Panc1 (cell line): ENCODE data around the gene GGPS1. TPM values are rescaled to one million over a fixed set of nuclear protein-coding genes. Genes with fewer than 3 reads are reported as not detected.

Experiments used
- ATAC-seq: fragments of 200-7000 bp; cut with Tn5 transposase; 2 replicates; pipeline ENCODE4 v1.9.1; 2020; ENCODE audit warnings: mild to moderate bottlenecking, moderate library complexity
- BruUV-seq: library from RNA; stranded (reverse); fragments of 400-500 nt; replicated peaks from 2 replicates; lab custom pipeline; 2021; lab: Mats Ljungman, UMichigan
- CTCF ChIA-PET: fragments of 300-600 bp; sonication (Branson Sonifier 250); formaldehyde crosslinking; loops from one replicate; lab custom pipeline; 2022; ENCODE audit warnings: antibody characterized with exemption; lab: Charles Lee
- POLR2A ChIA-PET: fragments of 300-600 bp; sonication (Branson Sonifier 250); formaldehyde crosslinking; loops from one replicate; lab custom pipeline; 2022; ENCODE audit warnings: antibody characterized with exemption; lab: Charles Lee
- DNase-seq: peaks from one replicate; pipeline ENCODE4 v3.0.0-alpha.2; 2010; ENCODE audit warnings: low read depth, low spot score
- H3K27ac ChIP-seq: 2 replicates; pipeline ENCODE4 v1.5.1; 2011; ENCODE audit warnings: mild to moderate bottlenecking, low read length, inconsistent platforms
- H3K27me3 ChIP-seq: fragments of 200-500 bp; sonication (Bioruptor generic); 2 replicates; pipeline ENCODE4 v1.6.0; 2014; ENCODE audit warnings: low read length, inconsistent platforms; ENCODE audit not compliant: control insufficient read depth, insufficient read depth
- H3K36me3 ChIP-seq: fragments of 200-500 bp; sonication (Bioruptor generic); 2 replicates; pipeline ENCODE4 v1.5.1; 2014; ENCODE audit warnings: inconsistent platforms, mild to moderate bottlenecking, low read length, moderate library complexity; ENCODE audit not compliant: control insufficient read depth, insufficient read depth
- H3K4me1 ChIP-seq: 2 replicates; pipeline ENCODE4 v1.5.1; 2011; ENCODE audit warnings: inconsistent platforms, mild to moderate bottlenecking, low read length, moderate library complexity; ENCODE audit not compliant: control insufficient read depth, insufficient read depth
- H3K4me3 ChIP-seq, 2 experiments: 2 replicates each; pipeline ENCODE4 v1.5.1; 2011 to 2012; ENCODE audit warnings: low read depth in 2 of 2, low read length in 2 of 2, mild to moderate bottlenecking in 2 of 2, inconsistent platforms in 1 of 2, moderate library complexity in 1 of 2
- H3K9me3 ChIP-seq: fragments of 200-500 bp; sonication (Bioruptor generic); 2 replicates; pipeline ENCODE4 v1.5.1; 2014; ENCODE audit warnings: low read depth, mild to moderate bottlenecking, inconsistent platforms, low read length, moderate library complexity; ENCODE audit not compliant: control insufficient read depth, insufficient read depth
- POLR2AphosphoS5 ChIP-seq: IDR thresholded peaks from 2 replicates; pipeline ENCODE4 v1.6.1; 2012; ENCODE audit warnings: mild to moderate bottlenecking, low read depth, low read length, moderate library complexity
- SIN3A ChIP-seq: IDR thresholded peaks from 2 replicates; pipeline ENCODE4 v1.6.1; 2012; ENCODE audit warnings: low read depth, mild to moderate bottlenecking, low read length, moderate library complexity, borderline replicate concordance; ENCODE audit not compliant: insufficient read depth
- TCF7L2 ChIP-seq: IDR thresholded peaks from 2 replicates; pipeline ENCODE4 v1.6.1; 2011; ENCODE audit warnings: mild to moderate bottlenecking, low read depth, low read length, inconsistent platforms
- in situ Hi-C: cut with HindIII; loops from 2 replicates; pipeline ENCODE4 v1.10.0; 2016; ENCODE audit warnings: low sequenced_read_pairs, low pct_unique_long_range_greater_than_20kb
- intact Hi-C: fragments of 100-400 bp; cut with micrococcal nuclease; formaldehyde crosslinking; loops from one replicate; pipeline ENCODE4 v1.10.0; 2022; ENCODE audit not compliant: unreplicated experiment
- total RNA-seq: library from RNA; stranded (reverse); gene quantifications from one replicate; pipeline ENCODE4 v1.2.1, GENCODE V29; 2021; ENCODE audit not compliant: unreplicated experiment
- TF ChIP-seq, protein P1 (sequence below): fragments of 450-650 bp; IDR thresholded peaks from 2 replicates; pipeline ENCODE4 v1.5.1; 2017; ENCODE audit warnings: mild to moderate bottlenecking
- TF ChIP-seq, protein P2 (sequence below), 2 experiments: IDR thresholded peaks; 2 replicates each; pipeline ENCODE4 v1.6.1; 2011 to 2012; ENCODE audit warnings: low read depth in 2 of 2, control low read depth in 1 of 2, low read length in 1 of 2, mild to moderate bottlenecking in 1 of 2, moderate library complexity in 1 of 2; ENCODE audit not compliant: insufficient read depth in 1 of 2

The GGPS1 gene
- total RNA-seq, 1 experiment from 2014 or later = 60.6 TPM

DNA sequence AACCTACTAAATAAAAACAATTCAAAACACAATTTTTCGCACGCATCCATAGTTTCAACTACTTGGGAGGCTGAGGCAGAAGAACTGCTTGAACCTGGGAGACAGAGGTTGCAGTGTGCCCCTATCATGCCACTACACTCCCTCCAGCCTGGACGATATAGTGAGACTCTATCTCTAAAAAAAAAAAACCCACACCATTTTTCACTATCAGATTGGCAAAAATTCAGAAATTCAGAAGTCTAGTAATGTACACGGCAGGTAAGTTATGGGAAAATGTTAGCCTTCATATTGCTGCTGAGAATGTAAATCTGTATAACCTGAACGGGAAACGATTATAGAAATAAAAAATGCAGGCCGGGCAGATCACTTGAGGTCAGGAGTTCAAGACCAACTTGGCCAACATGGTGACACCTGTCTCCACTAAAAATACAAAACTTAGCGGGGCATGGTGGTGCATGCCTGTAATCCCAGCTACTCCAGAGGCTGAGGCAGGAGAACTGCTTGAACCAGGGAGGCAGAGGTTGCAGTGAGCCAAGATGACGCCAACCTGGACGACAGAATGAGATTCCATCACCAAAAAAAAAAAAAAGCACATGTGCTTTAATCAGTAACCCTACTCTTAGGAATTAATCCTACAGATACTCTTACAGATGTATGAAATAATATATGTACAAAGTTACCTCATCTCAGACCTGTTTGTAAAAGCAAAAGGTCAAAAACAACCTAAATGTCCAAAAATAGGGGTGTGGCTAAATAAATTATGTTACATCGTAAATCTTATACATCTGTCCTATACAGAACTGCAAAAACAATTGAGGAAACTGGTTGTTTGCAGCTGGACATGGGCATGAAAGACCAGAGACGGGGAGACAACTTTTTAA, 38.3 kb upstream of the GGPS1 start:
- Histone ChIP-seq H3K9me3 (no peaks in the 10 kb centered on the region), H3K4me3 (no peak overlapping the region), H3K27me3 (no peaks in the 10 kb centered on the region), H3K36me3 (no peaks in the 10 kb centered on the region), H3K4me1 (no peaks in the 10 kb centered on the region; the same call in 1 of the 2 replicates), H3K27ac (no peak overlapping the region)
- BruUV-seq = no TSS peak
- TF ChIP-seq, protein P1, sequence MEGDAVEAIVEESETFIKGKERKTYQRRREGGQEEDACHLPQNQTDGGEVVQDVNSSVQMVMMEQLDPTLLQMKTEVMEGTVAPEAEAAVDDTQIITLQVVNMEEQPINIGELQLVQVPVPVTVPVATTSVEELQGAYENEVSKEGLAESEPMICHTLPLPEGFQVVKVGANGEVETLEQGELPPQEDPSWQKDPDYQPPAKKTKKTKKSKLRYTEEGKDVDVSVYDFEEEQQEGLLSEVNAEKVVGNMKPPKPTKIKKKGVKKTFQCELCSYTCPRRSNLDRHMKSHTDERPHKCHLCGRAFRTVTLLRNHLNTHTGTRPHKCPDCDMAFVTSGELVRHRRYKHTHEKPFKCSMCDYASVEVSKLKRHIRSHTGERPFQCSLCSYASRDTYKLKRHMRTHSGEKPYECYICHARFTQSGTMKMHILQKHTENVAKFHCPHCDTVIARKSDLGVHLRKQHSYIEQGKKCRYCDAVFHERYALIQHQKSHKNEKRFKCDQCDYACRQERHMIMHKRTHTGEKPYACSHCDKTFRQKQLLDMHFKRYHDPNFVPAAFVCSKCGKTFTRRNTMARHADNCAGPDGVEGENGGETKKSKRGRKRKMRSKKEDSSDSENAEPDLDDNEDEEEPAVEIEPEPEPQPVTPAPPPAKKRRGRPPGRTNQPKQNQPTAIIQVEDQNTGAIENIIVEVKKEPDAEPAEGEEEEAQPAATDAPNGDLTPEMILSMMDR = no peak
- TF ChIP-seq TCF7L2 (no peak), POLR2AphosphoS5 (no peak), SIN3A (no peak)
- TF ChIP-seq, protein P2, sequence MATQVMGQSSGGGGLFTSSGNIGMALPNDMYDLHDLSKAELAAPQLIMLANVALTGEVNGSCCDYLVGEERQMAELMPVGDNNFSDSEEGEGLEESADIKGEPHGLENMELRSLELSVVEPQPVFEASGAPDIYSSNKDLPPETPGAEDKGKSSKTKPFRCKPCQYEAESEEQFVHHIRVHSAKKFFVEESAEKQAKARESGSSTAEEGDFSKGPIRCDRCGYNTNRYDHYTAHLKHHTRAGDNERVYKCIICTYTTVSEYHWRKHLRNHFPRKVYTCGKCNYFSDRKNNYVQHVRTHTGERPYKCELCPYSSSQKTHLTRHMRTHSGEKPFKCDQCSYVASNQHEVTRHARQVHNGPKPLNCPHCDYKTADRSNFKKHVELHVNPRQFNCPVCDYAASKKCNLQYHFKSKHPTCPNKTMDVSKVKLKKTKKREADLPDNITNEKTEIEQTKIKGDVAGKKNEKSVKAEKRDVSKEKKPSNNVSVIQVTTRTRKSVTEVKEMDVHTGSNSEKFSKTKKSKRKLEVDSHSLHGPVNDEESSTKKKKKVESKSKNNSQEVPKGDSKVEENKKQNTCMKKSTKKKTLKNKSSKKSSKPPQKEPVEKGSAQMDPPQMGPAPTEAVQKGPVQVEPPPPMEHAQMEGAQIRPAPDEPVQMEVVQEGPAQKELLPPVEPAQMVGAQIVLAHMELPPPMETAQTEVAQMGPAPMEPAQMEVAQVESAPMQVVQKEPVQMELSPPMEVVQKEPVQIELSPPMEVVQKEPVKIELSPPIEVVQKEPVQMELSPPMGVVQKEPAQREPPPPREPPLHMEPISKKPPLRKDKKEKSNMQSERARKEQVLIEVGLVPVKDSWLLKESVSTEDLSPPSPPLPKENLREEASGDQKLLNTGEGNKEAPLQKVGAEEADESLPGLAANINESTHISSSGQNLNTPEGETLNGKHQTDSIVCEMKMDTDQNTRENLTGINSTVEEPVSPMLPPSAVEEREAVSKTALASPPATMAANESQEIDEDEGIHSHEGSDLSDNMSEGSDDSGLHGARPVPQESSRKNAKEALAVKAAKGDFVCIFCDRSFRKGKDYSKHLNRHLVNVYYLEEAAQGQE (IDR thresholded peaks at IDR 0.05; ENCODE audit: insufficient read depth in 1 of 2, low read depth in 2 of 2, low read length in 1 of 2) = no peak
- ATAC-seq (no peak), DNase-seq (no peak)
- intact Hi-C loops (no loop called here), in situ Hi-C loops (no loop called here)
- POLR2A ChIA-PET = no interaction called here
- CTCF ChIA-PET = no interaction called here

DNA sequence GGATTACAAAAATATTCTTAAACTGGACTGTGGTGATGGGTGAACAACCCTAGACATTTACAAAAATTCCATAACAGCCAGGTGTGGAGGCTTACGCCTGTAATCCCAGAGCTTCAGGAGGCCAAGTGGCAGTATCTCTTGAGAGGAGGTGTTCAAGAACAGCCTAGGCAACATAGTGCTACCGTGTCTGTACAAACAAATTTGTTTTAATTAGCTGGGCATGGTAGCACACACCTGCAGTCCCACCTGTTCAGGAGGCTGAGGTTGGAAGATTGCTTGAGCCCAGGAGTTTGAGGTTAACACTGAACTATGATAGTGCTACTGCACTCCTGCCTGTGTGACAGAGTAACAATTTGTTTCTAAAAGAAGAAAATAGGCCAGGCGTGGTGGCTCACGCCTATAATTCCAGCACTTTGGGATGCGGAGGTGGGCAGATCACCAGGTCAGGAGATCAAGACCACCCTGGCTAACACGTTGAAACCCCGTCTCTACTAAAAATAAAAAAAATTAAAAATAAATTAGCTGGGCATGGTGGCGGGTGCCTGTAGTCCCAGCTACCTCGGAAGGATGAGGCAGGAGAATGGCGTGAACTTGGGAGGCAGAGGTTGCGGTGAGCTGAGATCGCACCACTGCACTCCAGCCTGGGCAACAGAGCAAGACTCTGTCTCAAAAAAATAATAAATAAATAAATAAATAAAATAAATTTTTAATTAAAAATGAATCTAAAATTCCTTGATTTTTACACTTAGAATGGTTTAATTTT, 37.4 kb upstream of the GGPS1 start:
- H3K36me3 ChIP-seq = no peaks in the 10 kb centered on the region
- in situ Hi-C loops (no loop called here), intact Hi-C loops (no loop called here)
- no TSS peak for BruUV-seq
- no peak overlapping the region for H3K27ac ChIP-seq
- TF ChIP-seq, protein P1 = no peak
- no peak for TF ChIP-seq POLR2AphosphoS5
- TF ChIP-seq TCF7L2 = no peak
- ChIA-PET CTCF (no interaction called here), POLR2A (no interaction called here)
- no peaks in the 10 kb centered on the region; the same call in 1 of the 2 replicates for H3K4me1 ChIP-seq
- ATAC-seq (no peak), DNase-seq (no peak)
- no peak overlapping the region for H3K4me3 ChIP-seq
- no peaks in the 10 kb centered on the region for H3K27me3 ChIP-seq
- no peaks in the 10 kb centered on the region for H3K9me3 ChIP-seq
